ENCODE measurements around the gene TAC4.

GRCh38 chr17:49887744-49888360 is 40.0 kb upstream of the TAC4 start:
- TF ChIP-seq POLR2AphosphoS5 (IDR thresholded peaks at IDR 0.05; ENCODE audit: borderline replicate concordance, low read depth, low read length) (no peak), EZH2 (IDR thresholded peaks at IDR 0.05) (no peak), FOXP2 (optimal IDR thresholded peaks at IDR 0.05; ENCODE audit: control extremely low read depth, extremely low read length, insufficient read depth) (no peak)
